MV-4-11 (cell line): ENCODE data around the gene WDR27.

Experiments
- DNase-seq: peaks from one replicate; lab custom pipeline; 2025; lab: John Stamatoyannopoulos, UW

The WDR27 gene

DNA sequence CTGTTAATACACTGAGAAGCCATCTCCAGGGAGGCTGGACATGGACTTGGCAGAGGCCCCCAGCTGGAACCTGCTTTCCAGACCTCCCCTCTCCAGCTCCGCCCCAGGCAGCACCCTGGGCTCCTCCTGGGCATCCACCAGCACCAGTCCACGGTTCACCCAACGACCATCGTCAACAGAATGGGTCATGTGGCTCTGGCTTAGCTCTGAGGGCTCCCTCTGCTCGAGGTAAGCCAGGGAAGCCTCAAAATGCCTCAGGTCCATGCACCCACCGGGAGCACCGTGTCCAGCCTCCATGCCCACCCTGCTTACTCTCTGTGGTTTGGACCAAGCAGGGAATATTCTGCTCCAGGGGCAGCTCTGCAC is 40.5 kb downstream of the WDR27 start:
- no peak for DNase-seq

DNA sequence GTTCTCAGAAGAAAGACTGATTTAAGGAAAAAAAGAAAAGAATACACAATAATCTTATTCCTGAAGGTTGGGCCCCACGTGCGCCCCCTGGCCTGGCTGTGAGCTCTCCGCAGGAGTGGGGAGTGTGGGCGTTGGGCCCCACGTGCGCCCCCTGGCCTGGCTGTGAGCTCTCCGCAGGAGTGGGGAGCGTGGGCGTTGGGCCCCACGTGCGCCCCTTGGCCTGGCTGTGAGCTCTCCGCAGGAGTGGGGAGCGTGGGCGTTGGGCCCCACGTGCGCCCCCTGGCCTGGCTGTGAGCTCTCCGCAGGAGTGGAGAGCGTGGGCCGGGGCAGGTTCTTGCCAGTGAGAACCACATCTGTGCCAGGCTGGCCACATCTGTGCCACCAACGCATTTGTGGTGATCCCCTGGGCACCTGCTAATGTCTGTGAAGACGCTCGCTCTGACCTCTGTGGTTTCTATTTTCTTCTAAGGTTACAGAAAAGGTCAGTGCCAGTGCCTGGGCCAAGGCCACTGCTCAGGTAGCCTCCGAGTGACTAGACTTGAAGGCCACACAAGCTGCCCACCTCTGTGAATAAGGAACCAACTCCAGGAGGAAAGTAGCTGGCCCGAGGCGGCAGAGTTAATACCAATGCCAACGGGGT is 41.0 kb downstream of the WDR27 start:
- no peak for DNase-seq

- DNase-seq, result no peak
Measured at GRCh38 chr6:169659820-169660610, 41.8 kb downstream of the WDR27 start.

DNA sequence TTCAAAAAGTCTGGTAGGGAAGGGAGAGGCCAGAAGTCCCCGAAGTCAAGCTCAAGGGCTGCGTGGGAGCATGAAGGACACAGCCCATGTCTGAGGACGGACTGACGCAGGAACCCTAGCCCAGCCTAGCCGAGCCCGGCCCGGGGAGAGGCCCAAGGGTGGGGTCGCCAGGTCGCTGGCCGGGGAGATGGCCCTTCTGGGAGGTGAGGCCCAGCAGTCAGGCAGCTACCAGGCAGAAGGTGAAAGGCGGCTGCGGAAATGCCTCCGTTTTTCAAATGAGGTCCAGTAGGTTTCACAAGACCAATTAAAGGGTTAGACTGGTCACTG is 44.6 kb downstream of the WDR27 start:
- no peak for DNase-seq

DNA sequence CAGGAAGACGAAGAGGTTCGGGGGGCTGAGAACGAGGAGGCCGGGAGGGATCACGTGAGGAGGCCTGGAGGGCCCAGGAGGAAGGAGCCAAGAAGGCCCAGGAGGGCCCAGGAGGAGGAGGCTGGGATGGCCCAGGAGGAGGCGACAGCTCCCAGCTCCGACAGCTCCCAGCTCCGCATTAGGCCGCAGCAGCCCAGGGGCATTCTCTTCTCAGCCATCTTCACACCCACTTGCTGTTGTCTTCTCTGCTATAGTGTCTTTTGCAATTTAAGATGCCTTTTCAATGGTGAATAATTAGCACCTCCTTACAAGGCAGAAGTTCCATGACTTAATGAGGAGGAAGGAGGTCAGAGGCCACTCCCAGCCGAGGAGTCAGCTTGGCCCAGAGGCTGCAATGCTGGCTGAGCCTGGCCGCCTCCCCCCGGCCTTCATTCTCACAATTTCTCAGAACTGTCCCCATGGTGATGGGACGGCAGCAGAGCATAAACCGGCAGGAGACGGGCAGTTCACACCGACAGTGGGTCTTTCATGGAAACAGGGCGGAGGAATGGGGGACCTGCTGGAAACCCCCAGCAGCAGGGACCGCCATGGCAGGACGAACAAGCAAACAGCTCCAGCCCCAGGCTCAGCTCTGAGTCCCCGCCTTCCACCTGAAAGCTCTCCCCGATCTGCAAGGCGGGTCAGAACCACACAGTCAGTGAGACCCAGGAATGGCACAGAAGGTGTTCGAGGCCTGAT is 45.1 kb downstream of the WDR27 start:
- DNase-seq, result no peak

- no peak for DNase-seq
Measured at GRCh38 chr6:169654598-169655391, 47.0 kb downstream of the WDR27 start.

DNA sequence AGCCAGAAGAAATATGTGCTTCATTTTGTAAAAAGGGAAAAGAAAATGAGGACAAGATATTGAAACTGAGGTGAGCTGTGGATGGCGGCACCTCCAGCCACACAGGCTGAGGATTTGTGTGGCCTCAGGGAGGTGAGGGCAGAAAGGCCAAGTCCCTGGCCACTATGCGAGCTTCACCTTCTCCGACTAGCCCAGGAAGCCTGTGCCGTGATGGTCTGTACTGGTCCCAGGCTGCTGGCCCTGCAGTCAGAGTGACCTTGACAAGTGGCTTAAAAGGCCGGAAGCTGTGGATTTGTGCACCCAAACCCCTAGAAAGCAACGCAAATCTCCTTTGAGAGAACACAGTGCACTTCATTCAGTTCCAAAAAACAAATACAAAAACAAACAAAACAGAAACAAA is 48.1 kb downstream of the WDR27 start:
- no peak for DNase-seq

DNA sequence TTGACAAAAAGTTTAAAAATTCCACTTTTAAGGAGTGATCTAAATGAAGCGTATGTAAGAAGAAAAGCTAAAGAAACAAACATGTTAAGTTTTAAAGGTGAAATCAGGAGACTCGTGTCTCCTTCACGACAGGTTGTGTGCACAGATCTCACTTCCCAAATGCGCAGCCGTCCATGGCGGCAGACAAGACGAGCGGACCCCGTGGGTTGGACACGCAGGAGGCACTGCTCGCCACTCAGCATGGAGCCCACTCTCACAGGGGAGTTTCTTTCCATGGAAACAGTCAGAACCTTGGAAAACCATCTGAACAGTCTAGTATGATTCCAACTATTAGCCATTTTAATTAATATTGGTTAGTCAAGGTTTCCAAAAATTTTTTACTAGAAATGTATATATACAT is 48.9 kb downstream of the WDR27 start:
- DNase-seq, result no peak

DNA sequence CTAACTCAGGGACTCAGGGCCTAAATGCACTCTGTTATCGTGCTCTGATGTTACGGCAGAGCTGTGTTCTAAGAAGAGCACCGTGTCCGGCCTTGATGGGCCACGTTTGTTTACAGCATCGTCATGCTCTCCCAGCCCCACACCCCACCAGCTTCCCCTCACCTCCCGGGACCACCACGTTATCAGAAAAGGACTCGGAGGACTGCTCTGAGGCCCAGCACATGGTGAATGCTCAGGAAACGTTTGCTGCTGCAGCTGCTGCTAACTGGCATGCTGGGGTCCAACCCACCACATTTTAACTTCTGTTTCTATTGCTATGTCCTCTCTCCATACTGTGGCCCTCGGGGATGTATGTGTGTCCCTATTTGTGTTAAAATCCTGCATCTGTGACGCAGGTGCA is 50.3 kb downstream of the WDR27 start:
- no peak for DNase-seq

DNA sequence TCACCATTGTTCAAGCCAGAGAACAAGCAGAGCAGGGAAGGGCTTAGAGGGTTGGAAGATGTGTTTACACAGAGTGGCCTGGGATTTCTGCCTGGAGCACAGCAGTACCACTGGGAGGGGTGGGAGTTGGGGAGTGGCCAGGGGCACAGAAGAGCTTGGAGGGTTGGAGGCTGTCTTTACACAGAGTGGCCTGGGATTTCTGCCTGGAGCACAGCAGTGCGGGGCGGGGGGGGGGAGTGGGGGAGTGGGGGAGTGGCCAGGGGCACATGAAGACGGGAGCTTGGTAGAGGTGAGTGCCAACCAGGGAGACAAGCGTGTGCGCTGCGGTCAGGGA is 50.9 kb downstream of the WDR27 start:
- DNase-seq, result no peak

DNA sequence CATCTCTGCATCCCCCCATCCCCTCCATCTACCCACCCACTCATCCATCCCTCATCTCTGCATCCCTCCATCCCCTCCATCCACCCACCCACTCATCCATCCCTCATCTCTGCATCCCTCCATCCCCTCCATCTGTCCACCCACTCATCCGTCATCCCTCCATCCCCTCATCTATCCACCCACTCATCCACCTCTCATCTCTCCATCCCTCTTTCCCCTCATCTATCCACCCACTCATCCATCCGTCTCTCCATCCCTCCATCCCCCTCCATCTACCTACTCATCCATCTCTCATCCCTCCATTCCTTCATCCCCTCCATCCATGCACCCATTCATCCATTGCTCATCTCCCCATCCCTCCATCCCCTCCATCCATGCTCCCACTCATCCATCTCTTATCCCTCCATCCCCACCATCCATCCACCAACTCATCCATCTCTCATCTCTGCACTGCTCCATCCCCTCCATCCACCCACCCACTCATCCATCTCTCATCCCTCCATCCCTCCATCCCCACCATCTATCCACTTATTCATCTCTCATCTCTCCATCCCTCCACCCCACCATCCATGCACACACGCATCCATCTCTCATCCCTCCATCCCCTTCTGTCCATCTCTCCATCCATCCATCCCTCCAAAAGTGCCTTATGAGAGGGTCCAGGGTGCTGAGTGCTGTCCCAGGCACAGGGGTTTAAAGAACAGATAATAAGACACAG is 51.4 kb downstream of the WDR27 start:
- DNase-seq, result no peak

GRCh38 chr6:169648617-169649016 is 53.2 kb downstream of the WDR27 start:
- DNase-seq, result no peak

DNA sequence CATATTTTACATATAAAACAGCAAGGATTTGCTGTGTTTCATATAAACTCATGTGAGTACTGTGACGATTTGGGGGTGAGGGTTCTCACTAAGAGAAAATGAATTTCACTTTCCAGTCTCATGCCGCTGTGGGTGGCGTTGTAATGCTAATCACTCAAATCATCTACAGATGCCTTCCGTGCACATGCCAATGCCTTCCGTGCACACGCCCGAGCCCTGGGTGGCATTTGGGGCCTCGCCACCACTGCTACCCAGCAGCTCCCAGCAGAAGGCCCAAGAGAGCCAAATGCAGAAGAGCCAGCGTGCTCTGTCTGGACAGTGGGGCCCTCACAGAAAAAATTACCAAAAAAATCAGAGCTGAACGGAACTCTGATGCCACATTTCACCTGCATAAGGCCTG is 53.7 kb downstream of the WDR27 start:
- no peak for DNase-seq

DNA sequence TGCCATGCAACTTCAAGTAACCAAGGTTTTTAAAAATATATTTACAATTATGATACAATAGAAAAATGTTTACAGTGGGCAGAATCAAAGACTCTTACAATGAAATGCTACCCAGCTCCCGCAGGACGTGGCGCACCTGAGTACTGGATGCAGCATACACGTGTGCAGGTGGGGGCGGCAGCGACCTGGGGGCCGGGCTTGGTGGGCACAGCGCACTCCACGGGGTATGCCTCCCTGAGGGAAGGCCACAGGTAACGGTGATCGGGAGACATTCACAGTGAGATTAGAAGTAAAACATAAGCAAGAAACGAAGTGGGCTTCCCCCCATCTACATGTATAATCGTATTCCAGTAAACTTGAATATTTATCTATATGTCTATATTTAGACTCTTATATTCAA is 54.2 kb downstream of the WDR27 start:
- DNase-seq, result no peak

DNA sequence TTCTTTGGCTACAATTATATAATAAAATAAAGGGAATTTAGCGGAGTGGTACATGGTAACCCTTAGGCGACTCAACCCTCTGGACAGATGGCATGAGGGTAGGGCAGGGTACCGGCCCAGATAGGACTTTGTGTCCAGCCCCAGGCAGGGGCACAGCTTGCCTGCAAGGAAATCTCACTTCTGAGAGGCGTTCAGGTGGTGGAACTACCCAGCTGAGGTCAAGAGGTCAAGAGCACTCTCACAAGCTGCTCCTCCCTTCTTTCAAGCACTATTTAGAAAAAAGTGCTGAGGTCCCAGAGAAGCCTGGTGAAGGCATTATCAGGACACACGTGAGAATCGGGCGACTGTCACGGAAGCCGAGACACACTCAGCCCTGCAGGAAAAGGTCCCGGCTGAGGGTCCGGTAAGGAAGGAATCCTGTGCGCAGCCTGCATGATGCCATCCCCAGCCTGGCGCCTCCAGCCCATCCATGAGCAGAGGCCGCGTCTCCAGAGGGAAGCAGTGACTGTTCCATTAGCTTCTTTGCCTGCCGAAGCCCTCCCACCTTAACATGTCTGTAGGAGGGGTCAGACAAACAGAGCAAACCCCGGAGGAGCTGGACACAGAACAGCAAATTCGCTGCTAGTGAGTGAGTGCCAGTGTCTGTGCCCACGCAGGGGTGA is 54.8 kb downstream of the WDR27 start:
- no peak for DNase-seq

DNA sequence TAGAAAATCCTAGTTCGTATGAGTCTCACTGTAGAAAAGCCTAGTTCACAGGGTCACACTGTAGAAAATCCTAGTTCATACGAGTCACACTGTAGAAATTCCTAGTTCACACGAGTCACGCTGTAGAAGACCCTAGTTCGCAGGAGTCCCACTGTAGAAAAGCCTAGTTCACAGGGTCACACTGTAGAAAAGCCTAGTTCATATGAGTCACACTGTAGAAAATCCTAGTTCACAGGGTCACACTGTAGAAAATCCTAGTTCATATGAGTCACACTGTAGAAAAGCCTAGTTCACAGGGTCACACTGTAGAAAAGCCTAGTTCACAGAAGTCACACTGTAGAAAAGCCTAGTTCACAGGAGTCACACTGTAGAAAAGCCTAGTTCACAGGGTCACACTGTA is 56.4 kb downstream of the WDR27 start:
- peak; percentile 56 for DNase-seq

- DNase-seq, result no peak
Measured at GRCh38 chr6:169643521-169643920, 58.3 kb downstream of the WDR27 start.

GRCh38 chr6:169642455-169642854 is 59.4 kb downstream of the WDR27 start:
- DNase-seq, result no peak

GRCh38 chr6:169641461-169642085 is 60.3 kb downstream of the WDR27 start:
- DNase-seq, result no peak

GRCh38 chr6:169640983-169641382 is 60.8 kb downstream of the WDR27 start:
- no peak for DNase-seq

DNA sequence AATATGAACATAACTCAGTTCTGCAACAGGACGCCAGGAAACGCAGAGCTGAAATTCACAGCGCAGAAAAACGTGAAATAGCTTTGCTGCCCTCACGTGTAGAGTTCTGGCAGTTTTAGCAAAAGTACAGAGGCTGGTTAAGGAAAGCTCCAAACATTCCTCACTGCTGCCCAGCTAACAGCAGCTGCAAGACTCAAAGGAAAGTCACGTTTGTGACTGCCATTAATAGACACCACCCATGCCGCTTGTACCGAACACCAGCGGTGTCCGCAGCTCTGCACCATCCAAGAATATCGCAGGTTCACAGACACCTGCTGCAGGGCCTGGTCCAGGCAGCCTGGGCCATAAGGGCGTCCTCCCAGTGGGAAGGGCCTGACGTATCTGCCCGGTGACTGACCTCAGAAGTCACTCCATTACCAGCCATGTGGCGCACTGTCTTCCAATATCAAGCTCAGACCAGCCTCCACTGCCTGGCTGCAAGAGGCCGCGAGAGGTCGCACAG is 61.4 kb downstream of the WDR27 start:
- DNase-seq, result no peak
